Endothelial cell of umbilical vein (primary cell): ENCODE results near the gene MTMR6. TPM values are rescaled to one million over a fixed set of nuclear protein-coding genes. Genes with fewer than 3 reads are reported as not detected.

ENCODE experiments used
- BruUV-seq: library from RNA; stranded (reverse); fragments of 400-500 nt; replicated peaks from 2 replicates; lab custom pipeline; 2021; lab: Mats Ljungman, UMichigan
- CTCF ChIA-PET: fragments of 300-600, 350-600 bp; sonication (Branson Sonifier 250); formaldehyde crosslinking; loops from one replicate; lab custom pipeline; 2021; ENCODE audit warnings: antibody characterized with exemption, inconsistent platforms; lab: Charles Lee
- POLR2A ChIA-PET: fragments of 300-600, 350-600 bp; sonication (Branson Sonifier 250); formaldehyde crosslinking; loops from one replicate; lab custom pipeline; 2021; ENCODE audit warnings: antibody characterized with exemption, inconsistent platforms; lab: Charles Lee
- DNase-seq: peaks from one replicate; pipeline ENCODE4 v3.0.0-alpha.2; 2011; ENCODE audit warnings: low read depth, low spot score
- FAIRE-seq: peaks from 2 replicates; lab custom pipeline; 2011; peaks lifted over from hg19 to GRCh38; lab: Jason Lieb, UNC
- H2AFZ ChIP-seq: 2 replicates; pipeline ENCODE4 v1.6.0; 2012; ENCODE audit warnings: low read depth, low read length, control low read depth, inconsistent platforms
- H3K27ac ChIP-seq: 2 replicates; pipeline ENCODE4 v1.5.1; 2011; ENCODE audit warnings: low read depth, mild to moderate bottlenecking, control low read depth, low read length, moderate library complexity; ENCODE audit not compliant: insufficient read depth
- H3K27me3 ChIP-seq, 2 experiments: 2 replicates each; pipeline versions ENCODE4 v1.6.0 to v1.6.1; 2011; ENCODE audit warnings: low read length in 2 of 2, mixed read lengths in 1 of 2; ENCODE audit not compliant: control insufficient read depth in 2 of 2, insufficient read depth in 2 of 2
- H3K36me3 ChIP-seq, 2 experiments: 2 replicates in 1 of 2; 3 replicates in 1 of 2; pipeline ENCODE4 v1.5.1; 2011; ENCODE audit warnings: low read length in 2 of 2, mild to moderate bottlenecking in 1 of 2, moderate library complexity in 1 of 2; ENCODE audit not compliant: control insufficient read depth in 2 of 2, insufficient read depth in 2 of 2; ENCODE audit errors: extremely low read depth in 1 of 2
- H3K4me1 ChIP-seq: 3 replicates; pipeline ENCODE4 v1.5.1; 2011; ENCODE audit warnings: mild to moderate bottlenecking, low read length; ENCODE audit not compliant: control insufficient read depth, insufficient read depth; ENCODE audit errors: extremely low read depth
- H3K4me2 ChIP-seq: 2 replicates; pipeline ENCODE4 v1.6.1; 2011; ENCODE audit warnings: low read length, control low read depth, mixed read lengths; ENCODE audit not compliant: insufficient read depth
- H3K4me3 ChIP-seq, 3 experiments: fragments of 200-600 bp in 1 of 3; sonication (generic), shearing (Covaris generic) in 1 of 3; replicated peaks in 1 of 3; 2 replicates each; pipeline ENCODE4 v1.5.1; 2011 to 2016; ENCODE audit warnings: control low read depth in 3 of 3, low read length in 3 of 3, mild to moderate bottlenecking in 2 of 3, inconsistent platforms in 1 of 3, low read depth in 1 of 3, moderate library complexity in 1 of 3; ENCODE audit not compliant: insufficient read depth in 1 of 3
- H3K79me2 ChIP-seq: 2 replicates; pipeline ENCODE4 v1.6.0; 2012; ENCODE audit warnings: low read length, inconsistent platforms; ENCODE audit not compliant: control insufficient read depth, insufficient read depth
- H3K9ac ChIP-seq: replicated peaks from 2 replicates; pipeline ENCODE3; 2011; ENCODE audit warnings: low read length, control low read depth; ENCODE audit not compliant: insufficient read depth; ENCODE audit errors: extremely low read depth
- H3K9me1 ChIP-seq: replicated peaks from 3 replicates; pipeline ENCODE4 v1.6.0; 2011; ENCODE audit warnings: mild to moderate bottlenecking, low read length; ENCODE audit not compliant: control insufficient read depth, insufficient read depth; ENCODE audit errors: extremely low read depth
- H3K9me3 ChIP-seq: replicated peaks from 2 replicates; pipeline ENCODE4 v1.5.1; 2012; ENCODE audit warnings: low read length, inconsistent platforms; ENCODE audit not compliant: control insufficient read depth, insufficient read depth
- H4K20me1 ChIP-seq: replicated peaks from 2 replicates; pipeline ENCODE3; 2011; ENCODE audit warnings: mild to moderate bottlenecking, low read length; ENCODE audit not compliant: control insufficient read depth, insufficient read depth; ENCODE audit errors: extremely low read depth
- EZH2 ChIP-seq: IDR thresholded peaks from 2 replicates; pipeline ENCODE4 v1.6.1; 2012; ENCODE audit warnings: borderline replicate concordance, low read depth, mild to moderate bottlenecking, moderate library complexity, low read length, inconsistent platforms; ENCODE audit not compliant: severe bottlenecking
- FOS ChIP-seq: IDR thresholded peaks from 2 replicates; pipeline ENCODE4 v1.6.1; 2011; ENCODE audit warnings: mild to moderate bottlenecking, low read length, moderate library complexity, borderline replicate concordance; ENCODE audit not compliant: insufficient read depth
- GATA2 ChIP-seq: IDR thresholded peaks from 2 replicates; pipeline ENCODE4 v1.7.0; 2011; ENCODE audit warnings: low read depth, mild to moderate bottlenecking, moderate library complexity, mixed read lengths, low read length; ENCODE audit not compliant: insufficient read length, insufficient read depth
- JUN ChIP-seq: IDR thresholded peaks from 2 replicates; pipeline ENCODE4 v1.6.1; 2011; ENCODE audit warnings: borderline replicate concordance, low read depth; ENCODE audit not compliant: insufficient read length, insufficient read depth
- MYC ChIP-seq: IDR thresholded peaks from one replicate; pipeline ENCODE4 v1.6.1; 2011; ENCODE audit warnings: mild to moderate bottlenecking, low read depth, low read length
- POLR2A ChIP-seq: IDR thresholded peaks from 2 replicates; pipeline ENCODE4 v1.6.1; 2012; ENCODE audit warnings: low read depth, mild to moderate bottlenecking, control low read depth, low read length
- POLR2AphosphoS5 ChIP-seq: IDR thresholded peaks from 2 replicates; pipeline ENCODE4 v1.6.1; 2012; ENCODE audit warnings: low read depth, mild to moderate bottlenecking, control low read depth, low read length, moderate library complexity; ENCODE audit not compliant: insufficient read depth
- dilution Hi-C: fragments of 300-500 bp; cut with MboI; formaldehyde crosslinking; loops from one replicate; pipeline ENCODE4 v1.15.0; 2019; ENCODE audit warnings: low sequenced_read_pairs; ENCODE audit not compliant: extremely low pct_ligation_motif_present
- intact Hi-C: fragments of 100-400 bp; cut with micrococcal nuclease; formaldehyde crosslinking; loops from one replicate; pipeline ENCODE4 v1.10.0; 2022
- polyA plus RNA-seq, 4 experiments: library from polyadenylated mRNA; depleted of rRNA in 3 of 4; stranded (reverse) in 3 of 4; unstranded in 1 of 4; fragments of >200 nt; gene quantifications; 2 replicates each; pipeline versions ENCODE4 v1.2.1 to v1.2.3, GENCODE V29; 2011 to 2012; ENCODE audit warnings: missing spikeins in 1 of 4
- total RNA-seq: library from RNA; stranded (reverse); gene quantifications from 2 replicates; pipeline ENCODE4 v1.2.3, GENCODE V29; 2021
- TF ChIP-seq, protein P1 (sequence below), 2 donors: IDR thresholded peaks; 1 replicate in 1 of 2; 2 replicates in 1 of 2; pipeline ENCODE4 v1.5.1; 2011; ENCODE audit warnings: low read length in 2 of 2, mild to moderate bottlenecking in 2 of 2, moderate library complexity in 2 of 2, control low read depth in 1 of 2, inconsistent platforms in 1 of 2, low read depth in 1 of 2; ENCODE audit not compliant: insufficient read depth in 1 of 2; ENCODE audit errors: extremely low read depth in 1 of 2
- TF ChIP-seq, protein P2 (sequence below): IDR thresholded peaks from 2 replicates; pipeline ENCODE4 v1.6.1; 2011; ENCODE audit not compliant: insufficient read depth, insufficient read length

The MTMR6 gene
- total and polyA plus RNA-seq, 2 donors (not counting 3 experiments of a cell fraction or from before 2014, with no cell fraction given): 10.2 to 20.9 TPM

DNA sequence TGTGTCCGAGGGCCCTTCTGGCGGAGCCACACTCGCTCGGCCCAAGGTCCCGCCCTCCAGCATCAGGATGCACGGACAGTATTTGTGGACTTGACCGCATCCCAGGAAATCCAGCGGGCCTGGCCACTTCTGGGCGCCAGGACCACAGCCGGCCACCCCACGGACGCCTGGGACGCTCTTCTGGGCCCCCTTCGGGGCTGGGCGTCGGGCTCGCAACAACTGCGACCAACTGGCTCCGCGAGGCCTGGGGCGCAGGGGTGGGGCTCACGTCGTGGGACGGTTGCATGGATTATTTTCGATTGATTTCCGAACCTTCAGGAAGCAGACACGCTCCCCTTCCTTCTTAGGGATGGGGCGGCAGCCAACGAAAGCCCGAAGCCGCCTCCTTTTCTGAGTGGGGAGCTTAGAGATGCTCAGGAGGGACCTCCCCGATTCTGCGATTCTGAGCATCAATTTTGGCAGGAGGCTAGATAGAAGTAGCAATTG lies 13.6 kb upstream of the MTMR6 start:
- H3K4me1 ChIP-seq: peaks cover 16% of the 10 kb centered on the region
- peak overlapping the region; percentile 20 to 99 (median 94) for H3K4me3 ChIP-seq
- FAIRE-seq: no peak
- H2AFZ ChIP-seq: peak overlapping the region; percentile 93
- TF ChIP-seq, protein P1, sequence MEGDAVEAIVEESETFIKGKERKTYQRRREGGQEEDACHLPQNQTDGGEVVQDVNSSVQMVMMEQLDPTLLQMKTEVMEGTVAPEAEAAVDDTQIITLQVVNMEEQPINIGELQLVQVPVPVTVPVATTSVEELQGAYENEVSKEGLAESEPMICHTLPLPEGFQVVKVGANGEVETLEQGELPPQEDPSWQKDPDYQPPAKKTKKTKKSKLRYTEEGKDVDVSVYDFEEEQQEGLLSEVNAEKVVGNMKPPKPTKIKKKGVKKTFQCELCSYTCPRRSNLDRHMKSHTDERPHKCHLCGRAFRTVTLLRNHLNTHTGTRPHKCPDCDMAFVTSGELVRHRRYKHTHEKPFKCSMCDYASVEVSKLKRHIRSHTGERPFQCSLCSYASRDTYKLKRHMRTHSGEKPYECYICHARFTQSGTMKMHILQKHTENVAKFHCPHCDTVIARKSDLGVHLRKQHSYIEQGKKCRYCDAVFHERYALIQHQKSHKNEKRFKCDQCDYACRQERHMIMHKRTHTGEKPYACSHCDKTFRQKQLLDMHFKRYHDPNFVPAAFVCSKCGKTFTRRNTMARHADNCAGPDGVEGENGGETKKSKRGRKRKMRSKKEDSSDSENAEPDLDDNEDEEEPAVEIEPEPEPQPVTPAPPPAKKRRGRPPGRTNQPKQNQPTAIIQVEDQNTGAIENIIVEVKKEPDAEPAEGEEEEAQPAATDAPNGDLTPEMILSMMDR (IDR thresholded peaks at IDR 0.05; ENCODE audit: extremely low read depth in 1 of 2, insufficient read depth in 1 of 2, low read depth in 1 of 2, low read length in 2 of 2): no peak
- no peak for TF ChIP-seq POLR2A
- TF ChIP-seq MYC: no peak
- TF ChIP-seq JUN: no peak
- TF ChIP-seq, protein P2, sequence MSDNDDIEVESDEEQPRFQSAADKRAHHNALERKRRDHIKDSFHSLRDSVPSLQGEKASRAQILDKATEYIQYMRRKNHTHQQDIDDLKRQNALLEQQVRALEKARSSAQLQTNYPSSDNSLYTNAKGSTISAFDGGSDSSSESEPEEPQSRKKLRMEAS: no peak
- TF ChIP-seq POLR2AphosphoS5: no peak
- TF ChIP-seq FOS: no peak
- TF ChIP-seq GATA2: no peak
- TF ChIP-seq EZH2: no peak
- H3K9ac ChIP-seq: peak overlapping the region; percentile 87
- H3K4me2 ChIP-seq: peak overlapping the region; percentile 87
- peaks cover 11 to 28% of the 10 kb centered on the region in 2 experiments for H3K27me3 ChIP-seq
- peaks cover 0 to 2% of the 10 kb centered on the region in 2 experiments for H3K36me3 ChIP-seq
- no peaks in the 10 kb centered on the region for H3K9me1 ChIP-seq
- intact Hi-C loops (loop anchor here (1.0 to 5.0 kb wide), 3 partner anchors 14 to 794 kb away; partner anchors contain the start of gene MTMR6), dilution Hi-C loops (no loop called here)
- no peaks in the 10 kb centered on the region for H3K9me3 ChIP-seq
- H4K20me1 ChIP-seq: peaks cover 4% of the 10 kb centered on the region
- CTCF ChIA-PET: interaction anchor here (2.0 to 2.9 kb wide), 2 partner anchors 8 to 14 kb away, joined by 7 to 18 read pairs; partner anchors contain the start of gene MTMR6
- BruUV-seq: TSS peak; percentile 79
- POLR2A ChIA-PET: no interaction called here
- DNase-seq: no peak
- peaks cover 41% of the 10 kb centered on the region for H3K79me2 ChIP-seq
- H3K27ac ChIP-seq: peak overlapping the region; percentile 64
